Stimulated activated CD4-positive, alpha-beta T cell treated with anti-CD3 and anti-CD28 coated beads, Interleukin-15, amount 100 ng/mL, for 1 hour (primary cell): ENCODE results near the gene HIPK2.

ENCODE experiments used
- DNase-seq, 2 donors: peaks; one replicate each; pipeline ENCODE4 v3.0.0-alpha.2; 2020; ENCODE audit warnings: low read depth in 1 of 2, low spot score in 1 of 2

Gene HIPK2

GRCh38 chr7:139600306-139600705, 177.5 kb downstream of the HIPK2 start:
- no peak for DNase-seq

- DNase-seq, result no peak
These were observed 179.2 kb downstream of the HIPK2 start for GRCh38 chr7:139598642-139599041.

- DNase-seq, result no peak
These were observed 180.8 kb downstream of the HIPK2 start for GRCh38 chr7:139597028-139597427.

GRCh38 chr7:139596626-139597025, 181.2 kb downstream of the HIPK2 start:
- no peak for DNase-seq

DNA sequence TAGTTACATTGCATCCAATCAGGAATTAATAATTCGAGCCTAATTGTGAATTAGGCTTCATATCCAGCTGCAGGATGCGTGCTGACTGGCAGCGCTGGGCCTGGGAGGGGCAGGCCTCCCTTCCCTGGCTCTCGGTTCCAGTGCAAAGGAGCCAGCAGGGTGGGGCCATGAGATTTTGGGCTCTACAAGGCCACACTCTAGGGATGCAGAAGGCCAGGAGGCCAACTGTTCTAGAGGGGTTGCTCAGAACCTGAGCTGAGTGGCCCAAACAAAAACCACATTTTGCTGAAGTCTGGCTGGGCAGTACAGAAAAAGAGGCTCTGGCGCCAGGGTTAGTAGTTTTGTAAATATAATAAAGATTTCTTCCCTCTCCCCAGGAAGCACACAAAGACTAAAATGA, 182.0 kb downstream of the HIPK2 start:
- no peak for DNase-seq

GRCh38 chr7:139594911-139595476, 182.8 kb downstream of the HIPK2 start:
- DNase-seq, result no peak

DNA sequence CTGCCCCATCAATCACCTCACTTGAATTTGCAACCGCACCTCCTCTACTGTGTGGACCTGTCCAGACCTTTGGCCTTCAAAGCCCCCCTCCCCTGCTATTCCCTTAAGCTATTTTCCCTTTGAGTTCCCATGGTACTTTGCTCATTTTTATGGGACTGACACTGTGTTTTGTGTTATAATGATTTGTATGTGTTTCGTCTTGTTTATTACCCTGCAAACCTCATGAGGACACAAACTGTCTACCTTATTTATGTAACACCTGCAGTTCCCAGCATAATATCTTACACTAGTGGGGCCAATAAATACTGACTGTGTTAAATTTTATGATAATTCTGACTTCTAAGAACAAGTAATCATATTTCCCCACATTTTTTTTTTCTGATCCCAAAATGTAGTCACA, 183.7 kb downstream of the HIPK2 start:
- no peak for DNase-seq

DNA sequence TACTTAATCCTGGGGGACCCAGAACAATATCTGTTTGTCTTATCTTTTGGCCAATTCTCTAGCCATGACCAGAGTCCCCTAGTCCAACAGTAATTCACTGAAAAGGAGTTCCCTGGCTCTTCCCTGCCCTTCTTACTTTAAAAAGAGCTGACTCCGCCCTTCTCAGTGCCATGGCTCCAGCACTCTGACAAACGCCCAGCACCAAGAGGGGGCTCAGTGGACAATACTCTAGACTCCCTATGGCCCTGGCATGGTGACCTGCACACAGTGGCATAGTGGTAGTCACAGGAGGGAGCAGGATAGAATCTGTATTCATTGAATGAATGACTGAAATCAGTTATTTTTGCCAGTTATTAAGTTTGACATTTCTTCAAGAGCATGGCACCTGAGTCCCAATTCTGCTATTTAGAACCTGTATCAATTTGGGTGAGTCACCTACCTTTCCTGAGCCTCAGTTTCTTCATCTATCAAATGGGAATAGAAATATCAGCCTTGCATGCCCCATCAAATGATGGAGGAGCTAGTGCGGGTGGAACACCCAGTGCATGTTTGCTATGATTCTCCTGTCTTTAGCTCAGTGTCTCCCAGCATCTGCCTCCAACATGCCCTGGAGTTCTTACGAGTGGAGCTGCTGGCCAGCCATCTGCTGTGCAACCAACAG, 184.9 kb downstream of the HIPK2 start:
- DNase-seq, result no peak

DNA sequence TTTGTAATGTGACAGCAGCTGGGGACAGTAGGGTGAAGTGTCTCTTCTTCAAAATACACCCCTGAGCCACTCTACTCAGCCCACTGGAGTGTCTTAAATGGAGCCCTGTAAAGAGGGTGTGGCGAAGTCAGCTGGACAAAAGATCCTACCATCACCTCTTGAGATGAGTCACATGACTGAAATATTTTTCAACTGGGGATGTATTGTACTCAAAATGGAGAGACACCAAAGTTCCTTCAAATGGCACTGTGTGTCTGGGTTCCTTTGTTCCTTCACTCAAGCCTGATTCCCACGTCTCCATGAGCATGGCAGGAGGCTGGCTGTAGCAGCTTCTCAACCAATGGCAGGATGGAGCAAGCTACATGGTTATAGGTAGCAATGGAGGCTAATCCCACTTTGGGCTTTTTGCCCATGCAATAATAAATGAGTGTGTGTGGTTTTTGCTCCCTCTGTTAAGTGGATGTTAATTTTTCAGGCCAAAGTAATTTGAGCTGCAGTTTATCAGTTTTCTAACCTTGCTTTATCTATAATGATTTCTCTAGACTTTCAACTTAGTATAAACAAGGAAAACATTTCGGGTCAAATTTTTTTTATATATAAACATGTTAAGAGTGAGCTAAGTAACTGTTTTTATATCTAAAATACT, 186.1 kb downstream of the HIPK2 start:
- DNase-seq, result no peak

DNA sequence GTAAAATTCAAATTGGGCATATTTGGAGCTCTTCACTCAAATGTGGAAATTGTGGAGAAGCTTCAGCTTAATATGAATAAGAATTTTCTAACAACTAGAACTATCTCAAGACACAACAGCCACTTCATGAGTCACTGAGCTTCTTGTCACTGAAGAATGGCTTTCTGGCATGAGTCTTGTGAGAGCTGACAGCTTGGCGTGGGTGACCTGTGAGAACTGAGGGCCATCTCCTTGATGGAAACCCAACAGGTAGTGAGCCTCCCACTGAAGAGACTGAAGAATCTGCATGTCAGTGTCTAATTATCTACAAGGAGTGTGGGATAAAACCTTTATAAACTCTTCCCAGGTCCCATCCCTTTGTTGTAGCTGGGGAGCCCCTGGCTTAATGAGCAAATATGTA, 188.3 kb downstream of the HIPK2 start:
- no peak for DNase-seq

DNA sequence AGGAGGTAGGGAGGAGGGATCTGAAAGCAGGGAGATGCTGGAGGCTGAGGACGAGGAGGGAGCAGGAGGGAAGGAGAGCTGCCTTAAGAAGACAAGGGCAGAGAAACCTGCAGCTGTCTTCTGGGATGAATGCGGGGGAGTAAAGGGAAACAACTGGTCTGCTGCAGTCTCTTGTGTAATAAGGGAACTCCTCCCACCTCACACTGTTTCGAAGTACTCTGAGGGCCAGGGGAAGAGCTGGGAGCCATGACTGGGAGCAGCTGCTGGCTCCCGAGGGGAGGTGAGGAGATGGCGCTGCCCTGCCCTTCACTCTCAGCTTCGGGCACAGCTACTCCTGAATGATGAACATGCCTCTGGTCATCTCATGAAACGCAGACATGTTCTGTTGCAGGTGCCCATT, 189.2 kb downstream of the HIPK2 start:
- DNase-seq, result no peak

- DNase-seq, result no peak
These were observed 190.3 kb downstream of the HIPK2 start for GRCh38 chr7:139587535-139587934.

- DNase-seq, result no peak
These were observed 191.5 kb downstream of the HIPK2 start for GRCh38 chr7:139586286-139586685.

DNA sequence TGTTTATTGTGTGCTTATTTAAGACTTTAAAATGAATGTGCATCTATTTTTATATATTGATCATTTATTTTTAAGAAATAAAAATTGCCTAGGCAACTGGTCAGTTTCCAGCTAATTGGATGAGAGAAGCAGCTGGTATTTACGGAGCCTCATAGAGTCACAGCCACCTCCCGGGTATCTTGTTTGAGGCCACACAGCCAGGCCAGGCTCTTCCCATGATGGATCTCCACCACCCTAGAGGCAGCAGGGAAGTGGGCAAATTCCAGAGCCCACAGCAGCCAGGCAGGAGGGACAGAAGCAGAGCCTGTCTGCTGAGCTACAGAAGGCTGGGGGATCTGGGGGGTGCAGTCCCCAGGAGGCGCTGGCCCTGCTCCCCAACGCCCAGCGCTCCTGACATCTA, 192.8 kb downstream of the HIPK2 start:
- DNase-seq, result no peak

- no peak for DNase-seq
These were observed 193.8 kb downstream of the HIPK2 start for GRCh38 chr7:139583826-139584553.

DNA sequence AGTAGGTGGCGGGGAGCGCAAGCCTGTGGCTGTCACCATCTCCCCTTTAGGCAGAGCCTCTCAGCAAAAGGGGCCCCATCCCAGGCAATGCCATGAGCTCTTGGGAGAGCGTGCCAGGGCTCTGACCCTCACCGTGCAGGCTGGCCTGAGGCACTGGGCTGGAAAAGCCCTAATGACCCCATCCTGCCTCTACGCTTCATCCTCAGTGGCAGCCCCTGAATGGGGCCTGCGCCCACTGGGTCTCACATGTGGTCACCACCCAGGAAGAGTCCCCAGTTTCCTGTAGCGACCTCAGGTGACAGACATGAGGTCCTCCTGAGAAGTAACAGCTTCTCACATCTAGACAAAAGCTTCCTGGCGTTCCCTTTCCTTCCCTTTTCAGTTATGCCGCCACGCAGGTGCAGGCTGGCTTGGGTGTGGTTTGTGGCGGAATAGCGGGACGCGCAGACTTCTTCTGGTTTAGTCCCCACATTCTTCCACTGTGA, 195.1 kb downstream of the HIPK2 start:
- DNase-seq, result no peak

- DNase-seq, result no peak
These were observed 195.6 kb downstream of the HIPK2 start for GRCh38 chr7:139582130-139582650.

- DNase-seq, result no peak
These were observed 197.4 kb downstream of the HIPK2 start for GRCh38 chr7:139580435-139580834.

DNA sequence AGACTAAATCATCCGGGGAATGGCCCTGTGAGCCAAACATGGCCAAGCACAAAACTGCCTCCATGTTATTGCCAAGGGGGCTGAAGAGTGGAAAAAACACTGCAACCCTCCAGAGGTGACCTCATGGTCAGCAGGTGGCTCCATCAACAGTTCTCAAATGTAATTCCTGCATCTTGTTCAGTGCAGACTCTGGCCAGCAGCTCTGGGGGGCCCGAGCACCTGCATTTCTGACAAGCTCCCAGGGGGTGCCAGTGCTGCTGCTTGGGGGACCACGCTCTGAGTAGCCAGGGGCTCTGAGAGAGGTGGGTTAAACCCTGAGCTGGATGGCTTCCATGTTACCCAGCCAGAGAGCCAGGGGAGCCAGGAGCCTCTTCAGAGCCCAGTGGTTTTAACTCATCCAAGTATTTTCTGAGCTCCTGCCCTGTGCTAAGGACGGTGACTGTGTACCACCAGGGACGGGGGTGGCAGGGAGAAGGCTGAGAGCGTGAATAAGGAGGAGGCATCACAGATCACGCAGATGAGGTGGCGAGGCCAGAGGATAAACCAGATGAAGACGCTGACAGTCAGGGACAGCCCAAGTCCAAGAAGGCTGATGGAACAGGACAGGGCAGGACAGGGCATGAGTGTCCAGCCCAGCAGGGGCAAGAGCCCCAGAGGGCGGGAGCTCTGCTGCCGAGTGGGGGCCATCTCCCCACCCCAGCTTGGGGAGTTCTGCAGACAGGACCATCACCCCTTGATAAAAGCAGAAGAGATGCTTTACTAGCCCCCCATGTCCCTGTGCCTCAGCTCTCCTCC, 201.4 kb downstream of the HIPK2 start:
- no peak for DNase-seq

DNA sequence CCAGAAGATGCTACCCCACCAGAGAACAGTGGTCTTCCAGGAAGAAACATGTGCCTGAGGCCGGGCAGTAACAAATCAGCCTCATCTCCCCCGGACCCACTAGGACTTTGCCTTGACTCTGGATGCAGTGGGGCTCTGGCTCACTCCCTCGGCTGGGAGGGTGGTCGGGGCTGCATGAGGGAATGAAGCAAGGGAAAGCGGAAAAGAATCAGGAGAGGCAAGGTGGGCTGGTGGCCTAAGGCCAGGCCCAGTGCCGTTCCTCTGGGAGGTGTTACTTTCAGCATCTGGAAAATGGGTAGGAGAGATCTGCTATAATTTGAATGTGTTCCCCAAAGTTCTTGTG, 202.5 kb downstream of the HIPK2 start:
- no peak for DNase-seq
